ENCODE results near the gene CCDC68. TPM values are rescaled to one million over a fixed set of nuclear protein-coding genes. Genes with fewer than 3 reads are reported as not detected.
"Not testable (repeated sequence)": the region's sequence is repeated elsewhere in the genome, so short reads cannot be mapped to it uniquely, and the experiment has no call there.

The CCDC68 gene
- total and polyA plus RNA-seq, 2 donors (not counting 3 experiments of a cell fraction or from before 2014, with no cell fraction given) = 0.72 to 1.0 TPM

DNA sequence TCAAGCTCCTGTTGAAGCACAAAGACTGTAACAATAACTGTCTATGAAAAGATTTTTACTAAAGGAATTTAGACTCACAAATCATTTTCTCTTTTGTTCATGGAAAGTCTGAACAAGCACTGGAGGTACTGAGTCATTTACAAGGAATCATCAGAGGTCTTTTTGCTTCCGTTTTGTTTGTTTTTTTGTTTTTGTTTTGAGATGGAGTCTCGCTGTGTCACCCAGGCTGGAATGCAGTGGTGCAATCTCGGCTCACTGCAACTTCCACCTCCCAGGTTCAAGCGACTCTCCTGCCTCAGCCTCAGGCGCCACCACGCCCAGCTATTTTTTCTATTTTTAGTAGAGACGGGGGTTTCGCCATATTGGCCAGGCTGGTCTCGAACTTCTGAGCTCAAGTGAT lies 9.0 kb upstream of the CCDC68 start:
- H4K20me1 ChIP-seq (replicated peaks; ENCODE audit: control insufficient read depth, extremely low read depth, insufficient read depth, low read length); H3K27me3 ChIP-seq (ENCODE audit: control insufficient read depth in 2 of 2, insufficient read depth in 2 of 2, low read length in 2 of 2); BruUV-seq (replicated peaks); dilution Hi-C loops (cut with MboI; ENCODE audit: extremely low pct_ligation_motif_present, low sequenced_read_pairs); POLR2A ChIA-PET; H3K4me3 ChIP-seq (replicated peaks in 1 of 3; ENCODE audit: insufficient read depth in 1 of 3, low read depth in 1 of 3, low read length in 3 of 3); H3K79me2 ChIP-seq (ENCODE audit: control insufficient read depth, insufficient read depth, low read length); H3K4me2 ChIP-seq (ENCODE audit: insufficient read depth, low read length); H3K36me3 ChIP-seq (ENCODE audit: control insufficient read depth in 2 of 2, extremely low read depth in 1 of 2, insufficient read depth in 2 of 2, low read length in 2 of 2); H3K4me1 ChIP-seq (ENCODE audit: control insufficient read depth, extremely low read depth, insufficient read depth, low read length); H3K9me1 ChIP-seq (replicated peaks; ENCODE audit: control insufficient read depth, extremely low read depth, insufficient read depth, low read length); intact Hi-C loops (cut with micrococcal nuclease); H3K9me3 ChIP-seq (replicated peaks; ENCODE audit: control insufficient read depth, insufficient read depth, low read length): not testable (repeated sequence)
- TF ChIP-seq JUN (IDR thresholded peaks at IDR 0.05; ENCODE audit: borderline replicate concordance, insufficient read depth, insufficient read length, low read depth) (peak; percentile 17), FOS (IDR thresholded peaks at IDR 0.05; ENCODE audit: borderline replicate concordance, insufficient read depth, low read length) (peak; percentile 41)
- Histone ChIP-seq H3K9ac (replicated peaks; ENCODE audit: extremely low read depth, insufficient read depth, low read length) (peak overlapping the region; percentile 30), H2AFZ (ENCODE audit: low read depth, low read length) (peak overlapping the region; percentile 30), H3K27ac (ENCODE audit: insufficient read depth, low read depth, low read length) (peak overlapping the region; percentile 71)
- FAIRE-seq (peak; percentile 75), DNase-seq (ENCODE audit: low read depth, low spot score) (peak; percentile 27)
- CTCF ChIA-PET = interaction anchor here (0.7 to 1.4 kb wide), 3 partner anchors 47 to 289 kb away, joined by 3 to 4 read pairs (median 3); no protein-coding TSS in a partner anchor

DNA sequence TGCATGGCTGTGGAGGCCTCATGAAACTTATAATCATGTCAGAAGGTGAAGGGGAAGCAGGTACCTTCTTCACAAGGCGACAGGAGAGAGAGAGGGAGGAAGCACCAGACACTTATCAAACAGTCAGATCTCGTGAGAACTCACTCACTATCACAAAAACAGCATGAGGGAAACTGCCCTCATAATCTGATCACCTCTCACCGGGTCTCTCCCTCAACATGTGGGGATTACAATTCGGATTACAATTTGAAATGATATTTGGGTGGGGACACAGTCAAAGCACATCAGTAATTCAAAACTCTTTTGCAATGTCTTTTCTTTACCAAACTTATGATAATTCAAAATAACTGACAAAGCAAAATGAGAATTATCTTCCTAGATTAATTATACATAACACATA lies 8.5 kb upstream of the CCDC68 start:
- FAIRE-seq = peak; percentile 40
- Histone ChIP-seq H3K27me3 (ENCODE audit: control insufficient read depth in 2 of 2, insufficient read depth in 2 of 2, low read length in 2 of 2) (no peaks in the 10 kb centered on the region), H3K4me1 (ENCODE audit: control insufficient read depth, extremely low read depth, insufficient read depth, low read length) (peaks cover 6% of the 10 kb centered on the region), H3K4me2 (ENCODE audit: insufficient read depth, low read length) (no peak overlapping the region), H4K20me1 (replicated peaks; ENCODE audit: control insufficient read depth, extremely low read depth, insufficient read depth, low read length) (no peaks in the 10 kb centered on the region), H3K79me2 (ENCODE audit: control insufficient read depth, insufficient read depth, low read length) (no peaks in the 10 kb centered on the region), H2AFZ (ENCODE audit: low read depth, low read length) (peak overlapping the region; percentile 46), H3K36me3 (ENCODE audit: control insufficient read depth in 2 of 2, extremely low read depth in 1 of 2, insufficient read depth in 2 of 2, low read length in 2 of 2) (no peaks in the 10 kb centered on the region), H3K9me3 (replicated peaks; ENCODE audit: control insufficient read depth, insufficient read depth, low read length) (no peaks in the 10 kb centered on the region), H3K27ac (ENCODE audit: insufficient read depth, low read depth, low read length) (peak overlapping the region; percentile 70), H3K9ac (replicated peaks; ENCODE audit: extremely low read depth, insufficient read depth, low read length) (peak overlapping the region; percentile 30), H3K9me1 (replicated peaks; ENCODE audit: control insufficient read depth, extremely low read depth, insufficient read depth, low read length) (no peaks in the 10 kb centered on the region), H3K4me3 (replicated peaks in 1 of 3; ENCODE audit: insufficient read depth in 1 of 3, low read depth in 1 of 3, low read length in 3 of 3) (no peak overlapping the region)
- ChIA-PET POLR2A (no interaction called here), CTCF (interaction anchor here (0.7 to 1.4 kb wide), 2 partner anchors 275 to 288 kb away, joined by 3 to 4 read pairs; no protein-coding TSS in a partner anchor)
- TF ChIP-seq GATA2 (IDR thresholded peaks at IDR 0.05; ENCODE audit: insufficient read depth, insufficient read length, low read depth, low read length) (no peak), POLR2AphosphoS5 (IDR thresholded peaks at IDR 0.05; ENCODE audit: insufficient read depth, low read depth, low read length) (no peak), FOS (IDR thresholded peaks at IDR 0.05; ENCODE audit: borderline replicate concordance, insufficient read depth, low read length) (no peak), EZH2 (IDR thresholded peaks at IDR 0.05; ENCODE audit: borderline replicate concordance, low read depth, low read length, severe bottlenecking) (no peak), MYC (IDR thresholded peaks at IDR 0.05; ENCODE audit: low read depth, low read length) (no peak)
- TF ChIP-seq, protein P1, sequence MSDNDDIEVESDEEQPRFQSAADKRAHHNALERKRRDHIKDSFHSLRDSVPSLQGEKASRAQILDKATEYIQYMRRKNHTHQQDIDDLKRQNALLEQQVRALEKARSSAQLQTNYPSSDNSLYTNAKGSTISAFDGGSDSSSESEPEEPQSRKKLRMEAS (IDR thresholded peaks at IDR 0.05; ENCODE audit: insufficient read depth, insufficient read length) = no peak
- TF ChIP-seq, protein P2, sequence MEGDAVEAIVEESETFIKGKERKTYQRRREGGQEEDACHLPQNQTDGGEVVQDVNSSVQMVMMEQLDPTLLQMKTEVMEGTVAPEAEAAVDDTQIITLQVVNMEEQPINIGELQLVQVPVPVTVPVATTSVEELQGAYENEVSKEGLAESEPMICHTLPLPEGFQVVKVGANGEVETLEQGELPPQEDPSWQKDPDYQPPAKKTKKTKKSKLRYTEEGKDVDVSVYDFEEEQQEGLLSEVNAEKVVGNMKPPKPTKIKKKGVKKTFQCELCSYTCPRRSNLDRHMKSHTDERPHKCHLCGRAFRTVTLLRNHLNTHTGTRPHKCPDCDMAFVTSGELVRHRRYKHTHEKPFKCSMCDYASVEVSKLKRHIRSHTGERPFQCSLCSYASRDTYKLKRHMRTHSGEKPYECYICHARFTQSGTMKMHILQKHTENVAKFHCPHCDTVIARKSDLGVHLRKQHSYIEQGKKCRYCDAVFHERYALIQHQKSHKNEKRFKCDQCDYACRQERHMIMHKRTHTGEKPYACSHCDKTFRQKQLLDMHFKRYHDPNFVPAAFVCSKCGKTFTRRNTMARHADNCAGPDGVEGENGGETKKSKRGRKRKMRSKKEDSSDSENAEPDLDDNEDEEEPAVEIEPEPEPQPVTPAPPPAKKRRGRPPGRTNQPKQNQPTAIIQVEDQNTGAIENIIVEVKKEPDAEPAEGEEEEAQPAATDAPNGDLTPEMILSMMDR (IDR thresholded peaks at IDR 0.05; ENCODE audit: extremely low read depth in 1 of 2, insufficient read depth in 1 of 2, low read depth in 1 of 2, low read length in 2 of 2) = no peak
- no peak for DNase-seq (ENCODE audit: low read depth, low spot score)
- BruUV-seq (replicated peaks) = no TSS peak
- dilution Hi-C loops (cut with MboI; ENCODE audit: extremely low pct_ligation_motif_present, low sequenced_read_pairs) (no loop called here), intact Hi-C loops (cut with micrococcal nuclease) (no loop called here)
